GM10266 (cell line): Measurements from ENCODE around the gene GALNT16.

ENCODE experiments used
- DNase-seq: peaks from one replicate; pipeline ENCODE4 v3.0.0; 2012; ENCODE audit errors: extremely low spot score
- TF ChIP-seq, protein P1 (sequence below): IDR thresholded peaks from 2 replicates; pipeline ENCODE4 v1.5.1; 2012; ENCODE audit warnings: mild to moderate bottlenecking, low read depth; ENCODE audit not compliant: control insufficient read depth, insufficient read depth; ENCODE audit errors: missing control alignments

Gene GALNT16

GRCh38 chr14:69318901-69319475, 59.0 kb downstream of the GALNT16 start:
- TF ChIP-seq, protein P1, sequence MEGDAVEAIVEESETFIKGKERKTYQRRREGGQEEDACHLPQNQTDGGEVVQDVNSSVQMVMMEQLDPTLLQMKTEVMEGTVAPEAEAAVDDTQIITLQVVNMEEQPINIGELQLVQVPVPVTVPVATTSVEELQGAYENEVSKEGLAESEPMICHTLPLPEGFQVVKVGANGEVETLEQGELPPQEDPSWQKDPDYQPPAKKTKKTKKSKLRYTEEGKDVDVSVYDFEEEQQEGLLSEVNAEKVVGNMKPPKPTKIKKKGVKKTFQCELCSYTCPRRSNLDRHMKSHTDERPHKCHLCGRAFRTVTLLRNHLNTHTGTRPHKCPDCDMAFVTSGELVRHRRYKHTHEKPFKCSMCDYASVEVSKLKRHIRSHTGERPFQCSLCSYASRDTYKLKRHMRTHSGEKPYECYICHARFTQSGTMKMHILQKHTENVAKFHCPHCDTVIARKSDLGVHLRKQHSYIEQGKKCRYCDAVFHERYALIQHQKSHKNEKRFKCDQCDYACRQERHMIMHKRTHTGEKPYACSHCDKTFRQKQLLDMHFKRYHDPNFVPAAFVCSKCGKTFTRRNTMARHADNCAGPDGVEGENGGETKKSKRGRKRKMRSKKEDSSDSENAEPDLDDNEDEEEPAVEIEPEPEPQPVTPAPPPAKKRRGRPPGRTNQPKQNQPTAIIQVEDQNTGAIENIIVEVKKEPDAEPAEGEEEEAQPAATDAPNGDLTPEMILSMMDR = no peak
- no peak for DNase-seq

GRCh38 chr14:69319911-69320310, 60.0 kb downstream of the GALNT16 start:
- TF ChIP-seq, protein P1 = no peak
- DNase-seq = no peak

GRCh38 chr14:69320581-69321365, 60.8 kb downstream of the GALNT16 start:
- TF ChIP-seq, protein P1 = no peak

DNA sequence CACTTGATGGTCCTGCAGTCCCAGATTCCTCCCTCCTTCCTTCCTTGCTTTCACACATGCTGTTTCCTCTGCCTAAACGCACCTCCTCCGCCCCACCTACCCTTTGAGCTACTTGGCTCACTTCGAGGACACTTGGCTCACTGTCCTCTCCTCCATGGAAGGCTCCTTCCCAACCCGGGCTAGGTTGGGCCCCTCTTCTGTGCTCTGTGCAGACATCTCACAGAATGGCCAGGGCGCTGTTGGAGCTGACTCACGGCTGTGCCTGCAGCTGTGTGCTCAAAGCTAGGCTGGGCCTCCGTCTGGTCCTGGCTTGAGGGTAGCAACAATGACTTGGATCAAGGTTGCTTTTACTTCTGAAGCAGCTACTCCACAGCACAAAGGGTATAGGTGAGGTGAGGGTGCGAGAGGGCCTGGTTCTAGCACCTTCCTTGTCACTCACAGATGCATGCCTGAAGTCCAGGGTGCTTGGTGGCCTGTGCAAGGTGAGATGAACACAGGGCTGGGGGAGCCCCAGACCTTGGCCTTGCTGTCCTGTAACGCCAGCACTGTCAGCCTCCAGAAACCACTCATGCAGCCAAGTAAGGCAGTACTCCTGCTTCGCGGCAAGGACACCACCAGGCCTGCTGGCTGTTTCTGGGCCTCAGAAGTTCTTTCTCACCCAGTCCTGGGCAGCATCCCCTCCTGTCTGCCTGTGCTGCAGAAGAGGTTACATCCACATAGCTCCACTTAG, 61.8 kb downstream of the GALNT16 start:
- TF ChIP-seq, protein P1 = no peak
- no peak for DNase-seq

More at GRCh38 chr14:69320581-69321365, 60.8 kb downstream of the GALNT16 start:
- DNase-seq = no peak

- no peak for DNase-seq
- TF ChIP-seq, protein P1 = no peak
Observed at GRCh38 chr14:69323266-69323998, 63.5 kb downstream of the GALNT16 start.

DNA sequence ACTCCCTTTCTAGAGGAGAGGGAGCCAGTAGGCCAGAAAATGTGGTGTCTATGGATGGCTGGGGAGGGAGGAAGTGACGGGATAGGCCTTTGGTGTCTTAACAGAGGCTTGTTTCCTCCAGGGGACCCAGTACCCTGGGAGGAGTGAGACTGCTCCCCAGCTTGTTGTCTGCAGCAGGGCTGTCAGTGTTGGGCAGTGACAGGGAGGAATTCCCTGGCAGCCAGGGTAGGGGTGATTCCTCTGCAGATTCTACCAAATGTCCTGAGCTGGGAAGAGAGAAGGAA, 64.0 kb downstream of the GALNT16 start:
- TF ChIP-seq, protein P1 = no peak
- DNase-seq = no peak
